CD4-positive, alpha-beta T cell treated with Interferon gamma for 1 hour (primary cell): ENCODE data around the gene CFAP46.

Source experiments
- DNase-seq: peaks from one replicate; pipeline ENCODE4 v3.0.0-alpha.2; 2020

The CFAP46 gene

GRCh38 chr10:132942101-132943057, at the start of gene CFAP46:
Gene CFAP46, minus strand, starts transcription at chr10:132942570. Its CDS starts 86 bp downstream, at chr10:132942484.
- DNase-seq: no peak

- DNase-seq: no peak
Measured at GRCh38 chr10:132991706-132992432, 49.5 kb upstream of the CFAP46 start.

- no peak for DNase-seq
Measured at GRCh38 chr10:132990684-132991545, 48.5 kb upstream of the CFAP46 start.

- no peak for DNase-seq
Measured at GRCh38 chr10:132989476-132990415, 47.4 kb upstream of the CFAP46 start.

- DNase-seq: no peak
Measured at GRCh38 chr10:132988988-132989387, 46.6 kb upstream of the CFAP46 start.

- DNase-seq: no peak
Measured at GRCh38 chr10:132987671-132988571, 45.6 kb upstream of the CFAP46 start.

GRCh38 chr10:132986978-132987377, 44.6 kb upstream of the CFAP46 start:
- no peak for DNase-seq

GRCh38 chr10:132986576-132986975, 44.2 kb upstream of the CFAP46 start:
- no peak for DNase-seq

GRCh38 chr10:132986076-132986475, 43.7 kb upstream of the CFAP46 start:
- no peak for DNase-seq

- DNase-seq: no peak
Measured at GRCh38 chr10:132985546-132985900, 43.2 kb upstream of the CFAP46 start.

- DNase-seq: no peak
Measured at GRCh38 chr10:132984801-132985545, 42.6 kb upstream of the CFAP46 start.

- DNase-seq: no peak
Measured at GRCh38 chr10:132984008-132984295, 41.6 kb upstream of the CFAP46 start.

- DNase-seq: no peak
Measured at GRCh38 chr10:132983252-132984007, 41.1 kb upstream of the CFAP46 start.

GRCh38 chr10:132982301-132982989, 40.1 kb upstream of the CFAP46 start:
- DNase-seq: no peak

GRCh38 chr10:132981746-132982145, 39.4 kb upstream of the CFAP46 start:
- no peak for DNase-seq

GRCh38 chr10:132981173-132981555, 38.8 kb upstream of the CFAP46 start:
- no peak for DNase-seq

- DNase-seq: no peak
Measured at GRCh38 chr10:132980426-132981172, 38.2 kb upstream of the CFAP46 start.
